Stimulated activated CD8-positive, alpha-beta memory T cell treated with anti-CD3 and anti-CD28 coated beads, Interleukin-15, amount 100 ng/mL, for 48 hours (primary cell): ENCODE measurements around the gene IGF2BP3.

Experiments used
- DNase-seq, 2 donors: peaks; one replicate each; pipeline ENCODE4 v3.0.0-alpha.2; 2020; ENCODE audit warnings: low read depth in 2 of 2

IGF2BP3 gene

GRCh38 chr7:23378996-23379395 lies 91.3 kb downstream of the IGF2BP3 start:
- no peak for DNase-seq

GRCh38 chr7:23377134-23377533 lies 93.2 kb downstream of the IGF2BP3 start:
- no peak for DNase-seq

DNA sequence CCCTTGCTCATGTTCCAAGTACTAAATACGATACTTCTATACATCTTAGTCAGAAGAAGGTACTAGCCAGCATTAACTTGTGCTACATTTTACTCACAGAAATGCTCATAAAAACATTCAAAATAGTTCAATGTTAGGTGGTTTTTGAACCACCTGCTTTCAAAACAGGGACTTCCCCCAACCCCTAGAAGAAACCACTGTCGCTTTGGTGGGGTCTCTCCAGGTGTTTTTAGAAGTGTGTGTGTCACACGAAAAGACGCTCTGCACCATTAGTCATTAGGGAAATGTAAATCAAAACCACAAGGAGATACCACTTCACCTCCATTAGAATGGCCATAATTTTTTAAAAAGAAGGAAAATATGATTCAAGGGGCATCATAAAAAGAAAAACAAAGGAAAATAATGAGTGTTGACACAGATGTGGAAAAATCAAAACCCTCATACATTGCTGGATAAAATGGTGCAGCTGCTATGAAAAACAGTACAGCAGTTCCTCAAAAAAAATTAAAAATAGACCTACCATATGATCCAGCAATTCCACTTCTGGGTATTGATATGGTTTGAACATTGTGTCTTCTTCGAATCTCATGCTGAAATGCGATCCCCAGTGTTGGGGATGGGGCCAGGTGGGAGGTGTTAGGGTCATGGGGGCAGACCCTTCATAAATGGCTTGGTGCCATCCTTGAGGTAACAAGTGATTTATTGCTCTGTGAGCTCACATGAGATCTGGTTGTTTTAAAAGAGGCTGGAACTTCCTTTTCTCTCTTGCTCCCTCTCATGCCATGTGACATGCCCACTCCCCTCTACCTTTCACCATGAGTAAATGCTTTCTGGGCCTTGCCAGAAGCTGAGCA lies 96.9 kb downstream of the IGF2BP3 start:
- peak; percentile 50 to 52 for DNase-seq

DNA sequence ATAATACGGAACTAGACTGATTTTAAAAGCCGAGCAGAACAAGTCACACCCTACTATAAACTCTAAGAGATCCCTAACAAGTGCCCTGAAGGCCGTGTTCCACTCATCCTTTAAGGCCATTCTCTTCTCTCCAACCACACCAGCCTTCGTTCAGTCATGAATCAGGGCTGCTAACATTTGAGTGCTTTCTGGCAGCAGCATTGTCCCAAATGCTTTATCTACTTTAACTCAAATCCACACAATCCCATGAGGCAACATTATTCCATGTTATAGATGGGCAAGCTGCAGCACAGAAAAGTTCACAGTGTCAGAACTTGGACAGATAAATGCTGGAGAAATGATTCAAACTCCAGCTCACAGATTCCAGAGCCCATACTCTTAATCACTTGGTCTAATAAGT lies 97.7 kb downstream of the IGF2BP3 start:
- DNase-seq, result no peak

DNA sequence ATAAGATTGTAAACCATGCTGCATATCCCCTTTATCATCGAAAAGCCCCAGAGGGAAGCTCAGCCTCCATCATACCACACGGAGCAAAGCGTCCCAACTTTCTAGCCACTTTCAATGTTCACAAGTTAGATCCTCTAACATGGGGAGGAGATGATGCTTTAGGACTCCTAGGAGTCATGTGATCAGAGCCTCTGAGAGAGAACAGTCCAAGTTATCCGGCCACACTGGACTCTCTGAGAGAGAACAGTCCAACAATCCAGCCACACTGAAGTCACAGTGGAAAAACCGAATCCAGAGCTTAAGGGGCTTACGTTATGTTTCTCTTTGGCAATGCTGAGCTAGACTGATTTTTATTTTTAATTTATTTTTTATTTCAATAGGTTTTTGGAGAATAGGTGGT lies 98.6 kb downstream of the IGF2BP3 start:
- DNase-seq, result no peak

DNA sequence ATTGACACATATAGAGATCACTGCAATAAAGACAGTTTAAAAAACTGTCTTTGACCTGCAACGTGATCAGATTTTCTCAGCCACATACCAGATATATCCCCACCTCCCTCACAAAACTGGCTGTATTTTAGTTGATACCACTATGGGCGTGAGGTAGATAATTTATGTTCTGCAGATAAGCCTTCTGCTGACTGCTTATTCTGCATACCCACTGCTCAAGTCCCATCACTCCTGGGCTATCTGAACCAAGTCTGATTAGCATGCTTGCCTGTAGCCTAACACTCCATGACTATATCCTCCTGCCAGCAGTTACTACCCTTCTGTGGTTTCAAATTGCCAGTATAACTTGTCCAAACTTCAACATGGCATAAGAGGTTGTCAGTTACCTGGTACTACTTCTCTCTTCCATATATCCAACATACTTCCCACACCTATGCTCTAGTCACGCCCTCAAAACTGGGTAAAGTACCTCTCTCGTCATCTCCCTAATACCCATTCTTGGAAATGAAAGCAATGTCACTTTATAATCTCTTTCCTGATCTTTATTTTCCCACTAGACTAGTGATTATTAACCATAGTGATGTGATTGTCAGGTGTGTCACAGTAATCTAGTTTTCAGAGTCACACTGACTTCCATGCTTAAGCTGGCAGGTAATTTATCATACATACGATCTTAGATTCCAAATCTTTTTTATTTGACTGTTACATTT lies 100.4 kb downstream of the IGF2BP3 start:
- DNase-seq, result no peak

DNA sequence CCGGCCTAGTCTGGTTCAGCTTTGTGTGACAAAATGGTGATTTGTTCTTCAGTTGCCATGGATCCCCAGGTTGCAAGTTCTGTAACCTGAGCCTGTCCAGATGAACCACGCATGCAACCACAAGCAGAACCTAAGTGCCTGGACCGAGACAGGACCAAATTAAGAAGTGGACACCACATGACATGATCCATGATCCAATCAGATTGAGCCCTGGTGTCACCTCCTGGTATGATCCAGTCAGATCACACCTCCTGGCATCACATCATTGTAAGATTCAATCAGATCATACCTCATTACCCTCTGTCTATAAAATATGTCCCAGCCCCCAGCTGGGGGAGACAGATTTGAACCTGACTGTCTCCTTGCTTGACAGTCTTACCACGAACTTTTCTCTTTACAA lies 101.2 kb downstream of the IGF2BP3 start:
- DNase-seq, result no peak

DNA sequence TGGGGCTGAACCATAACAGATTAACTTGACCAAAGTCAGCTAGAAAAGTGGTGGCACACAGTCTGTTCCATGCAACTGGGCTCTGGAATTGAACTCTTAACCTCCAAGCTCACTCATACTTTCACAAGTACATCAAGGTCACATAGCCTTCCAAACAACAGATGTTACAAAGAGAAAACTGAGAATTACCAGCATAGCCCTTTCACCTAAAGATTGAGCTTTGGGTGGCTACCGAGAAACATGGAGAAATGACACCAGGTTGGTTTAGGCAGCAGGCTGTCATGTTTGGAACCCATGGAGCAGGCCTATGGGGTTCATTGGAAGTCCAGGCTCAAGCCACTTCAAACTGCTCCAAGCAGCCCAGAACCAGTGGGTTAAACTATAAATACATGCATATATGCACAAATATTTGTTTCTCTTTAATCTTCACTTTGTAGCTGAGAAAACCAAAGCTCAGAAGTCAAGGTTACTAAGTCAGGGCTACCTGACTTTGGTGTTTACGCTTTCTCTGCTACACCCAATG lies 112.1 kb downstream of the IGF2BP3 start:
- no peak for DNase-seq

GRCh38 chr7:23357190-23358093 lies 112.8 kb downstream of the IGF2BP3 start:
- no peak for DNase-seq

GRCh38 chr7:23356726-23357125 lies 113.6 kb downstream of the IGF2BP3 start:
- DNase-seq, result no peak

GRCh38 chr7:23356168-23356567 lies 114.1 kb downstream of the IGF2BP3 start:
- no peak for DNase-seq

- no peak for DNase-seq
Observed at GRCh38 chr7:23353172-23353571, 117.1 kb downstream of the IGF2BP3 start.

GRCh38 chr7:23350466-23350865 lies 119.8 kb downstream of the IGF2BP3 start:
- DNase-seq, result no peak

- no peak for DNase-seq
Observed at GRCh38 chr7:23349484-23350157, 120.7 kb downstream of the IGF2BP3 start.

DNA sequence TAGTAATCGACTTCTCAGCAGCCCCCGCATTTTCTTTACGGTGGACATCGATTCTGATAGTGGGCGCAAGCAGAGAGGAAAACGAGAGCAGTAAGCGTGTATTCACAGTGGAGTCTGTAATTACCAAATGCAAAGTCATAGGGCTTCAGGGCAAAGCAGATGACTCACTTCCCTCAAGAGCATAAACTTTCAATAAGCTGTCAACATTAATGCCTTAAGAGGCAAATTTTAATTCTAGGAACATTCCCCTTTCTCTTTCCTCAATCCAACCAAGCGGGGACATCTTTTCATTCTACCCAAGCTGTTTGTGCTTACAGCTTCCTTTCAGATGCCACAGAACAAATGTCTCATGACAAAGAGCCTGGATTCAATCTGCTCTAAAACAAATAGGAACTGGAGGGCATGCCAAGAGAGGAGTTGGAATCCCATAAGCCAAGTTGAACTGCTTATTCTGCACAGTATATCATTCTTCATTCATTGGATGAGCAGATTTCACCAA lies 122.6 kb downstream of the IGF2BP3 start:
- DNase-seq, result no peak

GRCh38 chr7:23347033-23347681 lies 123.1 kb downstream of the IGF2BP3 start:
- no peak for DNase-seq

GRCh38 chr7:23346316-23346715 lies 124.0 kb downstream of the IGF2BP3 start:
- DNase-seq, result no peak

DNA sequence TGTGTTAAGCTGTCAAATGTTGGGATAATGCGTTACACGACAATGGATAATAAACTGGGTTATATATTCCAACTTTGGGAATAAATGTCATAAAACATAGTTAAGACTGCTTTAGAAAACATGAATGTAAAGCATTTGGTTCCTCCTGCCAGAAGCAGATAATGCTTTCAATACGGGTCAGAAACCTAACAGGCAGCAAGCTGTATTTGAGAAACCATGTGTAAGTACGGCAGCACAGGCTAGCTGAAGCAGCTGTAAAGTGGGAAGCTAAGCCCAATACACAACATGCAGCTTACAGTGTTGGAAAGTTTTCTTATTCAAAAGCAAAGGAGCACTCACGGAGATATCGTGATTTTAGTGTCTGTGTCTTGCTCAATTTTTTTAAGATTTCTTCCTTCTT lies 124.7 kb downstream of the IGF2BP3 start:
- no peak for DNase-seq

DNA sequence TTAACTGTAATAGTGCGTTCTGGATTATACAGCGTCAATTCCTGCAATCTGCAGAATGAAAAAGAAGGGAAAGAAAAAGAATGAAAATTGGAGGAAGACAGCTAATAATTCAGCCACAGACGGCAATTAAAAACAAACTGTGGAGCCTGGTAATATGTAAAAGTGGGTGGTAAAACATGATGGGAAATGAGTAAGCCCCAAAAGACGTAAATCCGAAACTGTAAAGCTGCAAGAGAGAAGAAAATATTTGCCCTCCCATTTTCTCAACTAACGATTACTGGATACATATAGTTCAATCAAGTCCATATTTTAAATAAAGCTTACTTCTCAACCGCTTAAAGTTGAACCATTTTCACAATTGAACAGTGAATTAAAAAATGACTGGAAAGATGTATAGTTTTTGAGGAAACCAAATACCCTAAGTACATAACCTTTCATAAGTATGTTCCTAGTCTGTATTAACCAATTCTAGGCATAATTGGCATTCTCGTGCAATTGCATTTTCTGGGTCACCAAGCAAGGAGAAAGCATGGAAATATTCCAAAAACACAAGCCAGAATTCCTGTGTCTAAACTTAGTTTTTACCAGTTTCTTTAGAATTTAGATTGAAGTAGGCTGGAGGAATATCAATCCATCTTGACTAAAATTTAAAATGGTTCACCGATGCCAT lies 126.3 kb downstream of the IGF2BP3 start:
- no peak for DNase-seq

DNA sequence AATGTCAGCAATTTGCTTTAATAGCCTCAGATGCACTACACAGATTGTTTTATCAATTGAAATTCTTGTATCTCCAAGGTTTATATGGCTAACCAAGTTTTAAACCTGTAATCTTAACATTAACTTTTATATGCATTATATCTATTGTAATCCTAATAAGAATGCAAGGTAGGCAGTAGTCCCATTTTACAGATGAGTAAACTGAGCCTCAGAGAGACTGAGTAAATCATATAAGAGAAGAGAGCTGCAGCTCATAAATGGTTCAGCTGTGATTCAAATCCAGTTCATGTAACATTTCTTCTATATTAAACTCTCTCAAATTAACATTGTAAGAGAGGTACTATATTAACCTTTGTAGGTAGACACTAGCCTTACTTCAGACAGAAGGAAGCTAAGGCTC lies 127.2 kb downstream of the IGF2BP3 start:
- DNase-seq, result no peak
